GM21786 (cell line): ENCODE data around the gene NOTCH2NLA.
"Not testable (repeated sequence)": the region's sequence is repeated elsewhere in the genome, so short reads cannot be mapped to it uniquely, and the experiment has no call there.

Experiments
- ATAC-seq: cut with Tn5 transposase; IDR thresholded peaks from one replicate; pipeline ENCODE4 v1.9.1; 2021; ENCODE audit not compliant: unreplicated experiment

Gene NOTCH2NLA

GRCh38 chr1:146228710-146229477 is at the start of gene NOTCH2NLA:
Gene NOTCH2NLA (minus strand): TSS chr1:146229021. CDS start chr1:146189337, 39,684 bp downstream.
- not testable (repeated sequence) for ATAC-seq

DNA sequence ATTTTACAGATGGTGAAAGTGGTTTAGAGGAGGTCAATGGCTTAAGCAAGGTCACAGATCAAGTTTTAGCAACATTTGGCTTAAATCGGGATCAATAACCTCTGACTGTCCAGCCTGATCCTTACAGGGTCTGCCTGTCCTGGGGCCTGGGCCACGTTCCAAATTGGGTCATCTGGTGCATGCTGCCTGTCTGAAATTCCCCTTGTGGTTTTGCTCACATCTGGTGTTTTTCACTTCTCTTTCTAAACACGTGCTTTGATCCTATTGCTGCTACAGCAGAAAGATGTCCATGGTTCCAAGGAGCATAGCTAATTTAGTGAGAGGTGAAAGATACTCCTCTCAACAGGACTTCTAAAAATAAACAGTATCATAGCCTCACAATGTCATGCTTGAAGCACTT is 49.5 kb upstream of the NOTCH2NLA start:
- ATAC-seq, result peak; percentile 64

- ATAC-seq, result not testable (repeated sequence)
Measured at GRCh38 chr1:146277087-146277486, 48.3 kb upstream of the NOTCH2NLA start.

GRCh38 chr1:146274083-146274482 is 45.3 kb upstream of the NOTCH2NLA start:
- ATAC-seq, result not testable (repeated sequence)

DNA sequence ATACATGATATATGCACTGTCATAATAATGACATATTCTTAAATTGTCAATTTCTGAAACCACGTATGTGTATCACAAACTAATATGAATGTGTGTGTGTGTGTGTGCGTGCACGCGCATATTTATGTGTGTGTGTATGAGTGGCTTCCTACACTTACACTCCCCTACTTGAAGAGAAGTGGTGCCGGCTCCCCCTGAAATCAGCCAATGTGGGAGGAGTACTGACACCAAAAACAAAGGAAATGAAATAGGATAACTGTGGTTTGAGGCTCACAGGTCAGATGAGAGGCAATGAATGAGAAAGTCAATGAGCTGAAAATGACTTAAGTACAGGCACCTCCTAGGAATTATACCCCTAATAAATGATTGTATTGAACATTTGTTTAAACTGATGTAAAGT is 44.4 kb upstream of the NOTCH2NLA start:
- ATAC-seq, result not testable (repeated sequence)

- not testable (repeated sequence) for ATAC-seq
Measured at GRCh38 chr1:146272734-146273133, 43.9 kb upstream of the NOTCH2NLA start.

DNA sequence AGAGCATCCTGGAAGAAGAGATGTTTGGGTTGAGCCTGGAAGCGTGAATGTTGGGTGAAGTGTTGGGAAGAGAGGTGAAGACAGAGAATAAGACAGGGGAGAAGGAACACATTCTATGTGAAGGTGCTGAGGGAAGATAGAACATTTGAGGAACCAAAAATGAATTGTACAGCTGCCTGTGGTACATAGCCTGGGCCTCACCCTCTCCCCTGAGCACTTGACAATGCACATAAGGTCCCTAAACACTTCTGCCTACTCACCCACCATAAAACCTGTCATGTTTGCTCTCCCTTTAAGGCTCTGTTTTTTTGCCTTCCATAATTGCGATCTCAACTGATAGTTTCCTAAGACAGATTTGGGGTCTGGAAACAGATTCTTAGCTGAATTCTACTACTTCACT is 43.2 kb upstream of the NOTCH2NLA start:
- ATAC-seq, result not testable (repeated sequence)

- ATAC-seq, result not testable (repeated sequence)
Measured at GRCh38 chr1:146270129-146270528, 41.3 kb upstream of the NOTCH2NLA start.

- ATAC-seq, result not testable (repeated sequence)
Measured at GRCh38 chr1:146266179-146266748, 37.4 kb upstream of the NOTCH2NLA start.

DNA sequence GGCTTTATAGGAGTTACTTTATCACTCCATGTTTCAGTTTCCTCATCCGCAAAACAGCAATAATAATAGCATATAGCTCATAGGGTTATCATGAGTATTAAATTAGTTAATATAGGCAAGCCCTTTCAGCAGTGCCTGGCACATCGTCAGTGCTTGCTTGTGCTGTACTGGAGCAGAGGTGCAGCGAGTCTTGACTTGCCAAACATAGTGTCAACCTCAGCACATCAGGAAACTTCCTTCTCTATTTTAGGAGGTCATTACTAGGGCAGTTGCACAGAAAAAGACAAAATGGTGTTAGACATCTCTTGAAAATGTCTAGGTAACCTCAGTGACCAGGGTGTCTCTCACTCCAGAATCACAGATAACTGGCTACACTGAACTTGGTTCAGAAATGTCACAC is 35.9 kb upstream of the NOTCH2NLA start:
- not testable (repeated sequence) for ATAC-seq

- not testable (repeated sequence) for ATAC-seq
Measured at GRCh38 chr1:146260006-146260730, 31.3 kb upstream of the NOTCH2NLA start.

GRCh38 chr1:146257992-146258552 is 29.3 kb upstream of the NOTCH2NLA start:
- not testable (repeated sequence) for ATAC-seq

GRCh38 chr1:146254569-146255197 is 25.9 kb upstream of the NOTCH2NLA start:
- not testable (repeated sequence) for ATAC-seq

DNA sequence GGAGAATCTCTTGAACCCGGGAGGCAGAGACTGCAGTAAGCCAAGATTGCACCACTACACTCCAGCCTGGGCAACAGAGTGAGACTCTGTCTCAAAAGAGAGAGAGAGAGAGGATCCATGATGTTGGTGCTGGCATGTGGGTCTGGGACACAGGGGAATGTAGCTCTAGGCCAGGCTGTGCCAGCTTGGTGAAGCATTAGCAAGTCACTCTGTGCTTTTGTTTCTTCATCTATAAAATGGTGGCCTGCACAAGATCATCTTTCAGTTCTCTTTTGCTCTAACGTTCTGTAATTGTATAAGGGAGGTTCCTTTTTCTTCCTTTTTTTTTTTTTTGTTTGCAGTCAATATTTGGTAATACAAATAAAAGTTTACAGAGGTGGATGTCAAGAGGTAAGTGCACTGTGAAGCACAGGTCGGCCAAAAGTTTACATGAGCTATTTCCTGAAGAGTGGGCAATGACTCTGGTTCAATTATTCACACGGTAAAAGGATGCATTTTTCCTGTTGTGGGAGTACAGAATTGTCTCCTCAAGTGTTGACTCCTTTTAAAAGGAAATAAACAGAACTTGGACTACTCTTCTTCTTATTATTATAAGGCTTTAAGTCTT is 24.5 kb upstream of the NOTCH2NLA start:
- ATAC-seq, result not testable (repeated sequence)

DNA sequence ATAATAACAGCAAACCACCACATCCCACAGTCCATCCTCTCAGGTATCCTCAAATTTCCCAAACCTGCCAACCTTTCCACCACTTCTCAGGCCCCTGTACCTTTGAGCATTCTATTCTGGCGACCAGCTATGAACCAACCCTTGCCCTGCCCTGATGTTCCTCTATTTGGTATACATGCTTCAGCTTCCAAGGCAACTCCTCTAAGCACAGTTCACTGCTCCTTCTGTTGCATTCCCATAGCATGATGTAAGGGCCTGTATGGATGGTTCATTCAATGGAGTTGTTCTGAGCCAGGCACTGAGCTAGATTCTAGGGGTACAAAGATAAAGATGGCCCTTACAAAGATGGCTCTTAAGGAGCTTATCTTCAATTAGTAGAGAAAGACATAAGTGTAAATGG is 22.7 kb upstream of the NOTCH2NLA start:
- ATAC-seq, result not testable (repeated sequence)

DNA sequence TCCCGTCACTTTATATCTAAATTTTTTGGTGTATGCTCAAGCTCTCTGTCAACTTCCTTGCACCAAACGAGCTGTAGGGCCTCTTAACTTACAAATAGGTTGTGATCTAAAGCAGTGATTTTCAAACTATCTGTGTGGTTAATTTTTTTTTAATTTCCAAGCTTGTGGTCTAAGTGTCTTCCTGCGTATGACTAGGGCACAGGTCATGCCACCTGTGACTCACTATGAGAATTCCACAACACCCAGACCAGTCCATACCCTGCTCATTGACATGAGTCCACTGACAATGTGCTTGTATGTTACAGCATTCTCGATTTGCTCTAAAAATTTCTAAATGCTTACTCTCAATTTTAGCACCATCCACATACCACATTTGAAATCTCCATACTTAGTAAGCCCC is 19.8 kb upstream of the NOTCH2NLA start:
- not testable (repeated sequence) for ATAC-seq

- not testable (repeated sequence) for ATAC-seq
Measured at GRCh38 chr1:146236626-146237025, 7.8 kb upstream of the NOTCH2NLA start.

GRCh38 chr1:146236026-146236601 is 7.3 kb upstream of the NOTCH2NLA start:
- ATAC-seq, result not testable (repeated sequence)

DNA sequence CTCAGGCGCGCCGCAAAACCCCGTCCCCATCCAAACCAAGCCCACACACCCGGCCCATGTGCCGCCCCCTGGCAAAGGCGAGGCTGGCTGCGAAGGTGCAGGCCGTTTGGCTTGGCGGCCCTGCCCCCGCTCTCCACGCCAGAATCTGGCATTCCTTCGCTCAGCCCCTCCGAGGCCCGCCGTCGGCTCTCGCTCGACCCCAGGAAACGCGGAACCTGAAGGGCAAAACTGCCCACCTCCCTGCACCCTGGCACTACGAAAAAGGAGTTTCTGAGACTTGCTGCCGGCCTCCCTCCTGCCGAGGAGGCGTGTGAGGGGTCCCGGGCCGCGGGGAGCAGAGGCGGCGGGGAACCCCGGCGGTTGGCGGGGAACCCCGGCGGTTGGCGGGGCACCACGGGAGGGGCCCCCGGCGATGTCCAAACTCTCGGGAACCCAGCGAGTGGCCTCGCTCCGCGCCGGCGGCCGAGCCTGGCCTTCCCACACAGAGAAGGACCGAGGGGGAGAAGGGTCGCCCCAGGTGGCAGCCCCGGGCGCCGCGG is 608 bp downstream of the NOTCH2NLA start:
- not testable (repeated sequence) for ATAC-seq

GRCh38 chr1:146174531-146174930 is 54.3 kb downstream of the NOTCH2NLA start:
- not testable (repeated sequence) for ATAC-seq
